PC-3 (cell line): ENCODE results near the gene S1PR1. TPM values are rescaled to one million over a fixed set of nuclear protein-coding genes. Genes with fewer than 3 reads are reported as not detected.

Experiments used
- ATAC-seq: fragments of 200-7000 bp; cut with Tn5 transposase; 2 replicates; pipeline ENCODE4 v1.9.1; 2020; ENCODE audit warnings: mild to moderate bottlenecking, moderate library complexity
- BruUV-seq: library from RNA; stranded (reverse); fragments of 400-500 nt; replicated peaks from 2 replicates; lab custom pipeline; 2021; lab: Mats Ljungman, UMichigan
- CTCF ChIA-PET: fragments of 300-600 bp; sonication (Branson Sonifier 250); formaldehyde crosslinking; loops from one replicate; lab custom pipeline; 2022; ENCODE audit warnings: antibody characterized with exemption; lab: Charles Lee
- POLR2A ChIA-PET: fragments of 300-600 bp; sonication (Branson Sonifier 250); formaldehyde crosslinking; loops from one replicate; lab custom pipeline; 2022; ENCODE audit warnings: antibody characterized with exemption; ENCODE audit not compliant: unreplicated experiment; lab: Charles Lee
- DNase-seq: peaks from one replicate; pipeline ENCODE4 v3.0.0-alpha.2; 2015
- H2AFZ ChIP-seq: fragments of 300-600 bp; sonication (generic); 2 replicates; pipeline ENCODE4 v1.6.0; 2016; ENCODE audit warnings: antibody characterized with exemption, low read length
- H3F3A ChIP-seq: fragments of 300-600 bp; sonication (generic); one replicate; pipeline ENCODE4 v1.6.0; 2017; ENCODE audit warnings: antibody characterized with exemption, low read length, control low read depth, mild to moderate bottlenecking; ENCODE audit not compliant: unreplicated experiment
- H3K27ac ChIP-seq: fragments of 300-600 bp; sonication (generic); 2 replicates; pipeline ENCODE4 v1.5.1; 2016; ENCODE audit warnings: mild to moderate bottlenecking, low read length
- H3K27me3 ChIP-seq: fragments of 300-600 bp; sonication (generic); 2 replicates; pipeline ENCODE4 v1.6.1; 2016; ENCODE audit warnings: low read length, mixed read lengths
- H3K36me3 ChIP-seq: fragments of 300-600 bp; sonication (generic); 2 replicates; pipeline ENCODE4 v1.6.1; 2016; ENCODE audit warnings: low read depth, mixed run types, low read length, mixed read lengths
- H3K4me1 ChIP-seq: fragments of 300-600 bp; sonication (generic); 2 replicates; pipeline ENCODE4 v1.5.1; 2016; ENCODE audit warnings: low read length; ENCODE audit not compliant: insufficient read depth
- H3K4me2 ChIP-seq: fragments of 300-600 bp; sonication (generic); 2 replicates; pipeline ENCODE4 v1.6.0; 2016; ENCODE audit warnings: low read length
- H3K4me3 ChIP-seq: fragments of 300-600 bp; sonication (generic); 2 replicates; pipeline ENCODE4 v1.5.1; 2016; ENCODE audit warnings: mild to moderate bottlenecking, low read length, mixed read lengths
- H3K79me2 ChIP-seq: fragments of 300-600 bp; sonication (generic); 2 replicates; pipeline ENCODE4 v1.6.1; 2017; ENCODE audit warnings: low read length, mixed read lengths
- H3K9ac ChIP-seq: fragments of 300-600 bp; sonication (generic); 2 replicates; pipeline ENCODE4 v1.6.0; 2016; ENCODE audit warnings: mild to moderate bottlenecking, low read length
- H3K9me2 ChIP-seq: fragments of 300-600 bp; sonication (generic); replicated peaks from 2 replicates; pipeline ENCODE4 v1.6.1; 2016; ENCODE audit warnings: mixed run types, low read length, mixed read lengths
- H3K9me3 ChIP-seq: fragments of 300-600 bp; sonication (generic); 2 replicates; pipeline ENCODE4 v1.6.1; 2016; ENCODE audit warnings: low read length, mixed read lengths
- H4K20me1 ChIP-seq: fragments of 300-600 bp; sonication (generic); 2 replicates; pipeline ENCODE4 v1.6.1; 2016; ENCODE audit warnings: low read length, mixed read lengths
- EZH2 ChIP-seq: fragments of 300-600 bp; sonication (generic); IDR thresholded peaks from one replicate; pipeline ENCODE4 v1.6.1; 2017; ENCODE audit warnings: antibody characterized with exemption, mild to moderate bottlenecking, low read length; ENCODE audit not compliant: unreplicated experiment
- EZH2phosphoT487 ChIP-seq: fragments of 300-600 bp; sonication (generic); IDR thresholded peaks from 2 replicates; pipeline ENCODE4 v1.6.1; 2018; ENCODE audit warnings: mild to moderate bottlenecking, antibody characterized with exemption, low read length, borderline replicate concordance
- intact Hi-C: fragments of 100-400 bp; cut with micrococcal nuclease; formaldehyde crosslinking; loops from 2 replicates; pipeline ENCODE4 v1.9.0; 2023
- total RNA-seq: library from RNA; depleted of rRNA; stranded (reverse); fragments of >200 nt; gene quantifications from 2 replicates; pipeline ENCODE4 v1.2.3, GENCODE V29; 2014
- TF ChIP-seq, protein P1 (sequence below): fragments of 300-600 bp; sonication (generic); conservative IDR thresholded peaks from 2 replicates; pipeline ENCODE4 v1.5.1; 2017; ENCODE audit warnings: antibody characterized with exemption, low read depth, mild to moderate bottlenecking, low read length

S1PR1 gene
- total RNA-seq, 1 experiment from 2014 or later = 2.1 TPM

DNA sequence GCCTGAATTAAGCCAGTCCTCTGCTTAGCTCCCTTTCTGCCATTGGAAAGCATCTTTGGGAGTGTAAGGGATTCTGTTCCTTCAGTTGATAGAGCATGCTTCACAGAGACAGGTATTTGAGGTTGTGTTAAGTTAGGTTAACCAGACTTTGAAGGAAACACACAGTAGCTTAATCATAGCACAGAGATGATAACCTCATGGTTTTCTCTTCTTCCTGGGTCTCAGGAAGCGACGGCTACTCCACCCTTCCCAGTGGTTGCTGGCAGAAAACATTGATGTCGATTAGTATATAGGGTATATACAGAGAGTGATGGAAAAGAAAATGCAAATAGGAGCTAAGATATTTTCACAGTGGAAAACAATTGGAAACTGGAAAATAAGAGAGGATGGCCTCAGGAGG, 42.0 kb downstream of the S1PR1 start:
- no peaks in the 10 kb centered on the region for H4K20me1 ChIP-seq
- no peaks in the 10 kb centered on the region for H3K9me3 ChIP-seq
- BruUV-seq = no TSS peak
- TF ChIP-seq, protein P1, sequence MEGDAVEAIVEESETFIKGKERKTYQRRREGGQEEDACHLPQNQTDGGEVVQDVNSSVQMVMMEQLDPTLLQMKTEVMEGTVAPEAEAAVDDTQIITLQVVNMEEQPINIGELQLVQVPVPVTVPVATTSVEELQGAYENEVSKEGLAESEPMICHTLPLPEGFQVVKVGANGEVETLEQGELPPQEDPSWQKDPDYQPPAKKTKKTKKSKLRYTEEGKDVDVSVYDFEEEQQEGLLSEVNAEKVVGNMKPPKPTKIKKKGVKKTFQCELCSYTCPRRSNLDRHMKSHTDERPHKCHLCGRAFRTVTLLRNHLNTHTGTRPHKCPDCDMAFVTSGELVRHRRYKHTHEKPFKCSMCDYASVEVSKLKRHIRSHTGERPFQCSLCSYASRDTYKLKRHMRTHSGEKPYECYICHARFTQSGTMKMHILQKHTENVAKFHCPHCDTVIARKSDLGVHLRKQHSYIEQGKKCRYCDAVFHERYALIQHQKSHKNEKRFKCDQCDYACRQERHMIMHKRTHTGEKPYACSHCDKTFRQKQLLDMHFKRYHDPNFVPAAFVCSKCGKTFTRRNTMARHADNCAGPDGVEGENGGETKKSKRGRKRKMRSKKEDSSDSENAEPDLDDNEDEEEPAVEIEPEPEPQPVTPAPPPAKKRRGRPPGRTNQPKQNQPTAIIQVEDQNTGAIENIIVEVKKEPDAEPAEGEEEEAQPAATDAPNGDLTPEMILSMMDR = no peak
- TF ChIP-seq EZH2 = no peak
- no peaks in the 10 kb centered on the region for H3K79me2 ChIP-seq
- DNase-seq (no peak), ATAC-seq (no peak)
- ChIA-PET CTCF (no interaction called here), POLR2A (no interaction called here)
- no peak overlapping the region for H3K27ac ChIP-seq
- no peaks in the 10 kb centered on the region for H3K9me2 ChIP-seq
- intact Hi-C loops = no loop called here
- H2AFZ ChIP-seq = no peak overlapping the region
- no peaks in the 10 kb centered on the region for H3K36me3 ChIP-seq
- no peaks in the 10 kb centered on the region for H3K4me1 ChIP-seq
- H3K4me2 ChIP-seq = no peak overlapping the region
- no peaks in the 10 kb centered on the region for H3F3A ChIP-seq
- H3K27me3 ChIP-seq = no peaks in the 10 kb centered on the region
- H3K9ac ChIP-seq = no peak overlapping the region
- H3K4me3 ChIP-seq = no peak overlapping the region

DNA sequence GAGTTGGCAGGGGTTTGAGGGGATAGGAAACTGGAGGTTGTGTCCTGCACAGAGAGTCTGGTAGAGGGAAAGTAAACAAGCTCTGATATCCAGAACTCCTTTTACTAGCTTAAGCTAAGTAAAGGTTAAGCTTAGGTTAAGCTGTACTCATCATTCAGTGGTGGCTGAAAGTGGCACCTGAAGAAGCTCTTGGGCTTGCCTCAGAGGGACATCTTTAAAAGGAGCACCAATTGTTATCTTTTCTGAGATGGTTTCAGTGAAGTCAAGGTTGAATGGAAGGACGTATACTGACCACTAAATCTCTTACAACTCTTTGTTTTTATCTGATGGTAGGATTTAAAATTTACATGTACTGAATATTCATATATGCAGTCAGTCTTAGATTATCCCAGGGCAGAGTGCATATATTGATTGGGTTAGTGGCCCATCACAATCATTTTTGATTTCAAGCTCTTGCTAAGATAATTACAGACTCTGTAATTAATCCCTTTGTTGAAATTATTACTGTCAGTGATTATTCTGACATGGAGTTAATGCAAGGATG, 43.3 kb downstream of the S1PR1 start:
- TF ChIP-seq, protein P1 = no peak
- TF ChIP-seq EZH2 (no peak), EZH2phosphoT487 (no peak)
- Histone ChIP-seq H3K4me2 (no peak overlapping the region), H3K27ac (no peak overlapping the region), H3K9me3 (no peaks in the 10 kb centered on the region), H3K27me3 (no peaks in the 10 kb centered on the region), H2AFZ (no peak overlapping the region), H3K4me3 (no peak overlapping the region), H4K20me1 (no peaks in the 10 kb centered on the region), H3K36me3 (no peaks in the 10 kb centered on the region), H3K9ac (no peak overlapping the region), H3K9me2 (no peaks in the 10 kb centered on the region), H3K79me2 (no peaks in the 10 kb centered on the region), H3F3A (no peaks in the 10 kb centered on the region), H3K4me1 (no peaks in the 10 kb centered on the region)
- POLR2A ChIA-PET = no interaction called here
- no TSS peak for BruUV-seq
- DNase-seq (no peak), ATAC-seq (no peak)
- intact Hi-C loops = no loop called here
- CTCF ChIA-PET = interaction anchor here (1.4 kb wide), 1 partner anchor 9 kb away, joined by 3 read pairs; no protein-coding TSS in a partner anchor

DNA sequence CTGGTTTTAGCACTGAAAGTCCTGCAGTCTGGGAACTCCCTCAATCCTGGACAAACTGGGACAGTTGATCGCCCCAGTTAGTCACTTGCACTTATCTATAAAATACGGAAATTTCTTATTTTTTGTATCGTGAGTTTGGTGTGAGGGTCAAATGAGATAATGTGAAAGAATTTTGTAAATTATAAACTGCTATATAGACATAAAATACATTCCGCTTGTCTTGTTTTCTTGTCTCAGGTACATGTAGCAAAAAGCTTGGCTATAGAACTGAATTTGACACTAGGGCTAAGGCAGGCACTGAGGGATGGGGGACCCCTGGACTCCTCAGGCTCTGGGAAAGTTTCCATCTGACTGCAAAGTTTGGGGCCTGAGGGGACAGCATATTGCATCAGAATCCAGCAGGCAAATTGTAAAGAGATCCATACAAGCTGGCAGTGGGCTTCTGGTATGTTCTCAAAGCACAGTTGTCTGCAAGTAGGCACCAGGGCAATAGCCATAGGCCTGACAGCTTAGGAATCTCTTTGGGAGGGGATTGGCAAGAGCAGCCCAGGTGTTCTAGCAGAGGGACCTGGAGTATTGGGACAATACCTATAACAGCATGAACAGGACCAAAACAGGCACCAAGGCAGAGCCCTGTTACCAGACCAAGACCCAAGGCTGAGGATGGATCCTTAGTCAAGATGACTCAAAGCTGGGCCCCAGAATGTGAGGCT, 44.3 kb downstream of the S1PR1 start:
- ATAC-seq = no peak
- no peak for TF ChIP-seq EZH2phosphoT487
- no peak for TF ChIP-seq EZH2
- TF ChIP-seq, protein P1 = no peak
- intact Hi-C loops = no loop called here
- CTCF ChIA-PET = no interaction called here
- no TSS peak for BruUV-seq
- Histone ChIP-seq H2AFZ (no peak overlapping the region), H3K4me3 (no peak overlapping the region), H3K9me2 (no peaks in the 10 kb centered on the region), H3K9ac (no peak overlapping the region), H3K36me3 (no peaks in the 10 kb centered on the region), H3K27ac (no peak overlapping the region), H4K20me1 (no peaks in the 10 kb centered on the region), H3K27me3 (no peaks in the 10 kb centered on the region), H3K79me2 (no peaks in the 10 kb centered on the region), H3K4me2 (no peak overlapping the region), H3K9me3 (no peaks in the 10 kb centered on the region), H3K4me1 (peaks cover 6% of the 10 kb centered on the region), H3F3A (no peaks in the 10 kb centered on the region)
- DNase-seq = no peak
- POLR2A ChIA-PET = no interaction called here
